GM21786 (cell line): ENCODE measurements around the gene OR8B8.
"Not testable (repeated sequence)": the region's sequence is repeated elsewhere in the genome, so short reads cannot be mapped to it uniquely, and the experiment has no call there.

Experiments used
- ATAC-seq: cut with Tn5 transposase; IDR thresholded peaks from one replicate; pipeline ENCODE4 v1.9.1; 2021; ENCODE audit not compliant: unreplicated experiment

The OR8B8 gene, protein sequence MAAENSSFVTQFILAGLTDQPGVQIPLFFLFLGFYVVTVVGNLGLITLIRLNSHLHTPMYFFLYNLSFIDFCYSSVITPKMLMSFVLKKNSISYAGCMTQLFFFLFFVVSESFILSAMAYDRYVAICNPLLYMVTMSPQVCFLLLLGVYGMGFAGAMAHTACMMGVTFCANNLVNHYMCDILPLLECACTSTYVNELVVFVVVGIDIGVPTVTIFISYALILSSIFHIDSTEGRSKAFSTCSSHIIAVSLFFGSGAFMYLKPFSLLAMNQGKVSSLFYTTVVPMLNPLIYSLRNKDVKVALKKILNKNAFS

DNA sequence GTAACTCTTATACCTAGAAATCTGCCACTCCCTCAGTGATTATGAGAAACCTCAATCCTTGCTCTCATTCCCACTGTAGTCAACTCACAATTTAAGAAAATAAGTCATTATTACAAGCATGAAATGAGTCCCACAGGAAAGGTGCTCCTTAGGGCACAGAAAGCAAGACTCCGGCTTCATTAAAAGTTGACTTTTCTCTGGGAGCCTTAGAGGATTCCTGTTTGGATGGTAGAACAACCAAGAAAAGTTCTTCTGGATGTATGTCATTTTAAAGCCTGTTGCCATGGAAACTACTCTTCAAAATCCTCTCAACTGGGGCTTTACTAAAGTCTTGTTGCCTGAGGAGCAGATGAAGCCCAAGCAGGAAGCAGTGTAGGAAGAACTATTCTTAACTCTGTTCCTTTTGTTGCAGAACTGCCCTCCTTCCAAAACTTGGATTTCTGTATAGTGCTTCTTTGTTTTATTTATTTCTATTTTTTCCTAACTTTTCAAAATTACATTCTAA lies at the start of gene OR8B8:
Gene OR8B8 (minus strand): TSS at position 51 of the 505 bp plus-strand sequence. CDS start 4,611 bp downstream, outside the sequence.
- no peak for ATAC-seq

GRCh38 chr11:124493016-124493655 lies 47.6 kb upstream of the OR8B8 start:
- no peak for ATAC-seq

DNA sequence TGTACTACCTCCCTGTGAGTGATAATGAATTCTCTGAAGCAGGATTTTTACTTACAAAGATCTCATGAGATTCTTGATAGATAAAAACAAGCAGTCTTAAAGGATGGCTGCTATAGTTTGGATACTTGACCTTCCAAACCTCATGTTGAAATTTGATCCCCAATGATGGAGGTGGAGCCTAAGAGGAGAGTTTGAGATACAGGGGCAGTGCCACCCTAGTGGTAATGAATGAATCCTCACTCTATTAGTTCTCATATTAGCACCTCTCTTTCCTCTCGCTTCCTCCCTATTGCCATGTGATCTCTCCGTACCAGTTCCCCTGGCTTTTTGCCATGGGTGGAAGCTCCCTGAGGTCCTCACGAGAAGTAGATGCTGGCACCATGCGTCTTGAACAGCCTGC lies 37.9 kb upstream of the OR8B8 start:
- no peak for ATAC-seq

DNA sequence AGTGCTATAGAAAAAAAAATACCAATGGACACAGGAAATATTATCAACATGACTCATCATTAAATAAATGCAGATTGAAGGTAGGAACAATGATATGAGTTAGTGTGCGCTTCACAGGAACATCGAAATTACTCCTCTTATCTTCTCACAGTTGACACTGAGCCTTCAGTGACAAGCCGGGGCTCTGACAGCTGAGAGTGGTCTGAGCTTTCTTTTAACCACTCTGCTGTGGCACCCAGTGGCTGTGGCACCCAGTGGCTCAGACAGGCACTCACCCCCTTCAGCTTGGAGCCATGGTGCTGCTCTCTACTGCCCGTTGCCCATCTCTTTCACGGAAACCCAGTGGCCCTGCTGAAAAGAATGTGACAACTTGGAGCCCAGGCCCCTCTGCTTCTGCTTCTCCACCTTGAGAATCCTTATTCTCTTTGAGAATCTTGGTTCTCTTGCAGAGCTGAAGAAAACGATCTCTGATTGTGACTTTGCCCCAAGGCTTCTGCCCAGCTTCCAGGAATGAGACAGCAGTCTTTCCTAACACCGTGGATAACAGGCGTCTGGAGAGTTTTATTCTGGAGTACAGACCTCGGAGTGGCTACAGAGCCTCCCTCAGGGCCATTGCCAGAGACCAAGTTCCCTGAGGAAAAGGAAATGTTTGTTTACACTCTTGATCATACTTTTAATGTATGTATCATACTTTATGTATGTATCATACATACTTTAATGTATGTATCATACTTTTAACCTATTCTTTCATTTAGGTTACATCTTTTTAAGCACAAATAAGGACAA lies 37.1 kb upstream of the OR8B8 start:
- ATAC-seq = no peak

- ATAC-seq = no peak
These were observed 36.1 kb upstream of the OR8B8 start for GRCh38 chr11:124481365-124482323.

DNA sequence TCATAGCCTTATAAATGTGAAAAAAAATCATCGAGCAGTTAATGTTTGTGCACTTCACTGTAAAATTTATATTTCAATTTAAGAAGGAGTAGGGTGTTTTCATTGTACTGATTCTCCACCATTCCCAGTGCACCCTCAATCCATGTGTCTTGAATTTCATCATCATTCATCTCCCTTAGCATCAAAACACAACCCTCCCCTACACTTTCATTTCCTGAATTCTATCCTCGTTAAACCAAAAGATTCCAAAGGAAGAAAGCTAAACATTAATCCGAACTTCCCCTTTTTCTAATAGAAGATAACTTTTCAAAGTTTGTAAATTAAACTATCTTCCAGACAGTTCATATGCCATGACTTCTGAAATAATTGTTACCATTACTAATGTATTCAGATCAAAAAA lies 34.1 kb upstream of the OR8B8 start:
- ATAC-seq = no peak

DNA sequence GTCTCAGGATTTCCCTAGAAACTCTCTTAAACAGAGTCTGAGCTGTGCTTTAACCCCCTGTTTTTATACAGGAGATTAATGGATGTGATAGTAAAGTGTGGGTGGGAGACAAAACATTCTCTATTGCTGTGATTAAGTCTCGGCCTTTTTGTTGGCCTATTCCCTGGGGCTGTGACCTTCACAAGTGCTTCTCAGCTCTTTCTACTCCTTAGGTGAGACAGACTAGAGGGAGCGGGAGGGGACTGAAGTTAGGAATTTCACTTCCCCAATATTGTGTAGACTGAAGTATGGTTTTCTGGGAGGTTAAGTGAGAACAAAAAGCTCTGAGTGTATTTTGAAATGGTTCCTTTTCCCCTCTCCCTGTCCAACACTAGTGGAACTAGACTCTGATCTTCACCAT lies 29.8 kb upstream of the OR8B8 start:
- ATAC-seq = no peak

- ATAC-seq = no peak
These were observed 29.3 kb upstream of the OR8B8 start for GRCh38 chr11:124474779-124475178.

DNA sequence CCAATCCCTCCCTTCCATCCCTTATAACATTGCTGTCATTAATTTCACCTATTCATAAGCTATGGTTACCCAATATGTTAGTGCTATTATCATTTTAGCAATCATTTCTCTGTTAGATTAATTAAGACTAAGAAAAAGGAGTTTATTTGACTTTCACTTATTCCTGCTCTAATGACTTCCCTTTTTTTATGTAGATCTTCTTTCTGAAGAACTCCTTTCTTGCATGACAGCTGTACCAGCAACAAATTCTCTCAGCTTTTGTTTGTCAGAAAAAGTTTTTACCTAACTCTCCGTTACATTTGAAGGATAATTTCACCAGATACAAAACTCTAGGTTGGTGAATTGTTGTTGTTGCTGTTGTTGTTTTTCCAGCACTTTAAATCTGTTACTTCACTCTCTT lies 28.6 kb upstream of the OR8B8 start:
- ATAC-seq = no peak

DNA sequence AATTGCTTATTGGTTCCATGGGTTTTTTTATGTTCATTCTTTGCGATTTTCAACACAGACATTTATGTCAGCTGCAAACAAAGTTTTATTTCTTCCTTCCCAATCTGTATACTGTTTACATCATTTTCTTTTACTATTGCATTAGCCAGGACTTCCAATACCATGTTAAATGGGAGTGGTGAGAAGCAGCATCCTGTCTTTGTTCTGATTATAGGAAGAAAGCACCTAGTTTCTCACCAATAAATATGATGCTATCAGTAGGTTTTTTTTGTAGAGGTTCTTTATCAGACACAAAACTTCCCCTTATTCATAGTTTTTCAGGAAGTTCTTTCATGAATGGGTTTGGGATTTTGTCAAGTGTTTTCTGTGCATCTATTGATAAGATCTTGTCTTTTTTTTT lies 28.0 kb upstream of the OR8B8 start:
- no peak for ATAC-seq

- no peak for ATAC-seq
These were observed 25.2 kb upstream of the OR8B8 start for GRCh38 chr11:124470561-124471227.

DNA sequence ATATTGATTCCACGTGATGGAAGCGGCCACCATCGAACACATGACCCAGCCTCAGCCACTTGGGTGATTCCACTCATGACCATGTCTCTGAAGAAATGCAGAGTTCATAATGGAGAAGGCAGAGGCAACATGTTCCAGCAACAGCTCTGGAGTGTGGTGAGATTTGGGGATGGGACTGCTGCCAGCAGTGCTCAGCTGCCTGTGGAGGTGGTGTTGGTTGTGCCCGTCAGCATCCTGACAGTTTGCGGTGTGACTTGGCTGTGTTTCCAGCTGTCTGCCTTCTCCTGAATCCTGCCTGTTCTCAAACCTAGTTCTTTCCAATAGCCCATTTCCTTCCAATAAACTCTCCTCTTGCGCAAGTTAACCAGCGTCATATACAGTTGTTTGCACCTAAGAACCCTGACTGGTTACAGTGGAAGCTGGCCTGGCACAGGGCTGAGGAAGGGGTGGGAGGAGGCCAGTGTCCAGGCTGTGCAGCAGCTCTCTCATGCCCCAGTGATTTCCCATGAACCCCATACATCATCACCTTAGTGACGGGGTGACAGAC lies 22.0 kb upstream of the OR8B8 start:
- no peak for ATAC-seq

DNA sequence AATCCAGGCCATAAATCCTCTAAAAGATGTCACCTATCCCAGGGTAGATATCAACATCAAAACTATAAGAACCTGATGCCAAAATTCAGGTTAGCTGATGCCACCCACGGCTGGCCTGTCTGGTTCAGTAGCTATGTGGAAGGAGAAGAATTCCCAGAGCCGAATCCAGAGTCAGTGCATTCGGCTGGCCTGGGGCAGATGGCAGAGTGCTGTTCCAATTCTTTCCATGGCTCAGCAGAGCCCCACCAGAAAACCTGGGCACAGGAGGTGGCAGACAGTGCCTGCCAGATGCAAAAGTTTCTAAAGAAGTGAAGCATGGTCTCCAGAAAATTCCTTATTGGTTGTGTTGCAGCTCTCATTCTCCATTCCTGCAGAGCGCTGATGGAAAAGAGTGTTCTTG lies 19.9 kb upstream of the OR8B8 start:
- ATAC-seq = no peak

DNA sequence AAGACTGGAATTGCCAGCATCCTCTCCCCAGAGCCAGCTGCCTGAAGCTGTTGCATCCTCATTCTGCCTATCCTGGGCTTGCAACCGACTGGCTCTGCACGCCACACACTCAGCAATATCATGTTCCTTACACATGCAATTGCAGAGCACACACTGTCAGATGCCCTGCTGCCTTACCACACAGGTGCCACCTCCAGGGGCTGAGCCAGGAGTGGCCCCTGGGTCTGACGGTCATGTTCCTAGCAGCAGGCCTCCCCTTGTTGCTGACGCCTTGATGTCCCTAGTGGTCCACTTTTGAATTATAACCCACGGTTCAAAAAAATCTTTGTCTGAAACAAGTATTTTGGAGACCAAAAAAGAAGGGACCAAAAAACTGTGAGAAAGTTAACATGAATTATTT lies 18.5 kb upstream of the OR8B8 start:
- ATAC-seq = no peak

- ATAC-seq = no peak
These were observed 17.8 kb upstream of the OR8B8 start for GRCh38 chr11:124463324-124463723.

GRCh38 chr11:124460459-124460858 lies 15.0 kb upstream of the OR8B8 start:
- ATAC-seq = no peak

DNA sequence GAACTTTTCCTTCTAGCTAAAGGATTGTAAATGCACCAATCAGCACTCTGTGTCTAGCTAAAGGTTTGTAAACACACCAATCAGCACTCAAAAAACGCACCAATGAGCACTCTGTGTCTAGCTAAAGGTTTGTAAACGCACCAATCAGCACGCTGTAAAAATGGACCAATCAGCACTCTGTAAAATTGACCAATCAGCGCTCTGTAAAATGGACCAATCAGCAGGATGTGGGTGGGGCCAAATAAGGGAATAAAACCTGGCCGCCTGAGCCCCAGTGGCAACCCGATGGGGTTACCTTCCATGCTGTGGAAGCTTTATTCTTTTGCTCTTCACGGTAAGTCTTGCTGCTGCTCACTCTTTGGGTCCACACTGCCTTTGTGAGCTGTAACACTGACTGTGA lies 13.9 kb upstream of the OR8B8 start:
- not testable (repeated sequence) for ATAC-seq

DNA sequence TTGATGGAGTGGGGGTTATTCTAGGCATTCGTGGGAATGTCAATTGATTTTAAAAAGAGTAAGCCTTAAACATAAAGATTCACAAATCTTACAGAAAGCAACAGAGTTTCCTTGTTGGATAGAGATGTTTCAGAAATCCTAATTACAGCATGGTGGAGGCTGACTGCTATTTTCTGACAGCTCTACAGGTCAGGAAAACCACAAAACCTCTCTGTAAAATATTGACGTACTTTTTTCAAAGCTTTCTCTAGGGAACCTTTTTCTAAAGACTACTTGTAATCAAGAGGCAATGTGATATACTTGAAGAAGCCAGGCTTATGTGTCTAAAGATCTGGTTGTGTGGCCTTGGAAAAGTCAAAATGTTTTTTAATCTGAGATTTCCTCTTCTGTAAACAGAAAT lies 9.1 kb upstream of the OR8B8 start:
- no peak for ATAC-seq

- ATAC-seq = no peak
These were observed 1.4 kb upstream of the OR8B8 start for GRCh38 chr11:124446916-124447315.

DNA sequence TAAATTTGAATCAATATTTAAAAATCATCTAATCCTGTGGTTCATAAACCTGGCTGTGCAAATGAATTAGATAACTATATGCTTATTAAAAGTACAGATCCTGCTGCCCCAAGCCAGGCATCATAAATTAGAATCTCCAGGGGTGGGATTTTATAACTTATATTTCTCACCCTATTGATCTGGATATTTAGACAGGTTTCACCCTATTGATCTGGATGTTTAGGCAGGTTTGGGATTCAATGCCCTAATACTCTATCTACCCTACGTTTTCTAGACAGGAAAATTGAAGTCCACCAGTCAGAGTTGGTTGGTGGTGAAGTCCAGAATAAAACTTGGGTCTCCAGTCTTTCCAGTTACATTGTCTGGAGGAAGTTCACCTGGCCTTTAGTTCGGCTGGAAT lies 2.6 kb downstream of the OR8B8 start:
- ATAC-seq = no peak
